Breast epithelium (tissue), 3 donors: ENCODE data around the gene GPR139.

ENCODE experiments used
- CTCF ChIP-seq, 3 donors: fragments of 450-650 bp; IDR thresholded peaks; one replicate each; pipeline ENCODE4 v1.5.1; 2016 to 2017; ENCODE audit warnings: antibody characterized with exemption in 3 of 3, mild to moderate bottlenecking in 3 of 3, moderate library complexity in 3 of 3
- POLR2AphosphoS5 ChIP-seq, 3 donors: sonication (generic); formaldehyde crosslinking; IDR thresholded peaks; one replicate each; pipeline ENCODE4 v1.6.1; 2017; ENCODE audit warnings: antibody characterized with exemption in 3 of 3

- TF ChIP-seq CTCF (IDR thresholded peaks at IDR 0.05): no peak
- no peak for TF ChIP-seq POLR2AphosphoS5 (IDR thresholded peaks at IDR 0.05)
Measured at GRCh38 chr16:19991614-19992013, 82.1 kb downstream of the GPR139 start.
